Adipocyte (in vitro differentiated cells): ENCODE data around the gene KATNAL2.

Experiments
- DNase-seq: peaks from one replicate; pipeline ENCODE4 v3.0.0-alpha.2; 2015; ENCODE audit warnings: low read depth
- H3K27me3 ChIP-seq: replicated peaks from 2 replicates; pipeline ENCODE4 v1.7.0; 2013; ENCODE audit warnings: mild to moderate bottlenecking, low read length, moderate library complexity; ENCODE audit not compliant: control insufficient read depth, insufficient read depth
- H3K36me3 ChIP-seq: 2 replicates; pipeline ENCODE4 v1.7.0; 2013; ENCODE audit warnings: low read length, mild to moderate bottlenecking, moderate library complexity; ENCODE audit not compliant: control insufficient read depth, insufficient read depth, severe bottlenecking
- H3K4me1 ChIP-seq: 2 replicates; pipeline ENCODE4 v1.7.0; 2013; ENCODE audit warnings: mild to moderate bottlenecking, low read length, moderate library complexity; ENCODE audit not compliant: control insufficient read depth, insufficient read depth
- H3K4me3 ChIP-seq: 2 replicates; pipeline ENCODE4 v1.7.0; 2013; ENCODE audit warnings: mild to moderate bottlenecking, low read length, moderate library complexity
- H3K9ac ChIP-seq: 2 replicates; pipeline ENCODE4 v1.7.0; 2013; ENCODE audit warnings: mild to moderate bottlenecking, low read length, moderate library complexity
- H3K9me3 ChIP-seq: 2 replicates; pipeline ENCODE4 v1.7.0; 2013; ENCODE audit warnings: mild to moderate bottlenecking, low read length, moderate library complexity; ENCODE audit not compliant: control insufficient read depth

The KATNAL2 gene

GRCh38 chr18:47081578-47081977 is 164.2 kb downstream of the KATNAL2 start:
- H3K4me1 ChIP-seq, result no peaks in the 10 kb centered on the region
- H3K4me3 ChIP-seq, result no peak overlapping the region
- no peak overlapping the region for H3K9ac ChIP-seq
- H3K27me3 ChIP-seq, result no peaks in the 10 kb centered on the region
- peaks cover under 1% of the 10 kb centered on the region for H3K36me3 ChIP-seq
- no peaks in the 10 kb centered on the region for H3K9me3 ChIP-seq
- no peak for DNase-seq

- Histone ChIP-seq H3K9me3 (no peaks in the 10 kb centered on the region), H3K4me3 (no peak overlapping the region), H3K27me3 (no peaks in the 10 kb centered on the region), H3K9ac (no peak overlapping the region), H3K36me3 (peaks cover 10% of the 10 kb centered on the region), H3K4me1 (no peaks in the 10 kb centered on the region)
- no peak for DNase-seq
Measured at GRCh38 chr18:47087676-47088075, 170.3 kb downstream of the KATNAL2 start.

DNA sequence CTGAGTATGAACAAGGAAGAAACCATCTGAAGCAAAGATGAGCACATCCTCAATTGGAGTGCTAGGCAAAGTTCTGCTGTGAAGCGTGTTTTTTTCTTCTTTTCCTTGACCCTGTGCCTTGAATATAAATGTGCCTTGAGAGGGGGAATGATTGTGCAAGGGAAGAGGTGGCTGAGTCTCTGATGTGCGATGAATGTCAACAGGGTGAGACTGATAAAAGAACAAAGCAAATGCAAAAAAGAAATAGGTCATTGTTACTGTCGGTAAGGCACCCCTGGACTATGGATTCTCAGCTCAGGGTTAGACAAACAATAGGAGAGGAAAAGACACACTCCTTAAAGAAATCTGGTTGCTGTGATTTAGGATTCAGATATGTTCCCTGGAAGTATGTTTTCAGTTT is 178.4 kb downstream of the KATNAL2 start:
- Histone ChIP-seq H3K36me3 (peaks cover 4% of the 10 kb centered on the region), H3K4me3 (no peak overlapping the region), H3K9me3 (no peaks in the 10 kb centered on the region), H3K9ac (no peak overlapping the region), H3K4me1 (no peaks in the 10 kb centered on the region), H3K27me3 (no peaks in the 10 kb centered on the region)
- no peak for DNase-seq

DNA sequence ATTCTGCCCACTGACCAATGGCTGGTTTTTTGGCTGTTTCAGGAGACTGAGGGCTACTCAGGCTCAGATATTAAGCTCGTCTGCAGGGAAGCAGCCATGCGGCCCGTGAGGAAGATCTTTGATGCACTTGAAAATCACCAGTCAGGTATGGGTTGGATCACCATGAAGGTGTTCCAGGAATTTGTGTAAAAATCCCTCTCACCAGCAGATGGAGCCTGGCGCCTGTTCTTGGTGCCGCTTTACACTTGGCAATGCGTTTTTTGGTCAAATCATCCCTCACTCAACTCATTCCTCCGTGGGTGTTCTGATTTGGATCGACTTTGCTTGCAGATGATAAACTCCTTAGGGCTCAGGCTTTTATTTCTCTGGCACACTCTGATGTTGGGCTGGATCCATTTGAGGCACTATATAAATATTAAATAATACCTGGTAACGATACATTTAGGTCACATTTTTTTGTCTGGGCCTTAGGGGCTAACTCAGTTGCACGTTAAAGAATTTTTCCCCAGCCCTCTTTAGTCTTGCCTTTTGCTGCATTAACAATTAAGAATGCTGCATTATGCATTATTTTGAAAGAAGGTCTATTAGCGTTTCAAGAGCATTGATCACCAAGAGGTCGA is 182.9 kb downstream of the KATNAL2 start:
- Histone ChIP-seq H3K4me3 (no peak overlapping the region), H3K9ac (no peak overlapping the region), H3K4me1 (no peaks in the 10 kb centered on the region), H3K36me3 (peaks cover 21% of the 10 kb centered on the region), H3K27me3 (no peaks in the 10 kb centered on the region), H3K9me3 (no peaks in the 10 kb centered on the region)
- DNase-seq, result peak; percentile 77

- H3K36me3 ChIP-seq, result peaks cover 77% of the 10 kb centered on the region
- H3K4me1 ChIP-seq, result no peaks in the 10 kb centered on the region
- H3K27me3 ChIP-seq, result no peaks in the 10 kb centered on the region
- H3K9me3 ChIP-seq, result no peaks in the 10 kb centered on the region
- no peak overlapping the region for H3K9ac ChIP-seq
- DNase-seq, result no peak
- no peak overlapping the region for H3K4me3 ChIP-seq
Measured at GRCh38 chr18:47108373-47108772, 191.0 kb downstream of the KATNAL2 start.

- Histone ChIP-seq H3K36me3 (peaks cover 78% of the 10 kb centered on the region), H3K4me1 (no peaks in the 10 kb centered on the region), H3K27me3 (no peaks in the 10 kb centered on the region), H3K4me3 (no peak overlapping the region), H3K9ac (no peak overlapping the region), H3K9me3 (no peaks in the 10 kb centered on the region)
- DNase-seq, result no peak
Measured at GRCh38 chr18:47108998-47109405, 191.6 kb downstream of the KATNAL2 start.

DNA sequence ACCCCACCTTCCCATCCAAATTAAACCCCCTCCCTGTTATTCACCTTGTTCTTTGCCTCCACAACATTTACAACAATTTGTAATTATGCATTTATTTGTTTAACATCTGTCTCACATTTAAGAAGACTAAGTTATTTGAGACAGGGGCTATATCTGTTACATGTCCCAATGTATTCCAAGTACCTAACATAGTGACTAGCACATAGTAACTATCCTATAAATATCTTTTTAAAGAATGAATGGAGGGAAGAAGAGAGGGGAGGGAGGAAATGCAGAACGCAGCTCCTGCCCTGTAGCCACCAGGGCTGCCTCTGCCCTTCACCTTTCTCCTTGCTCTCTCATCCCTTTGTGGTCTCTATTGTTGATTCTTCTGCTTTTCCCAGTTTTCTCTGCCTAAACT is 192.3 kb downstream of the KATNAL2 start:
- H3K4me3 ChIP-seq, result no peak overlapping the region
- DNase-seq, result no peak
- no peaks in the 10 kb centered on the region for H3K4me1 ChIP-seq
- H3K9me3 ChIP-seq, result no peaks in the 10 kb centered on the region
- H3K9ac ChIP-seq, result no peak overlapping the region
- peaks cover 77% of the 10 kb centered on the region for H3K36me3 ChIP-seq
- H3K27me3 ChIP-seq, result no peaks in the 10 kb centered on the region

DNA sequence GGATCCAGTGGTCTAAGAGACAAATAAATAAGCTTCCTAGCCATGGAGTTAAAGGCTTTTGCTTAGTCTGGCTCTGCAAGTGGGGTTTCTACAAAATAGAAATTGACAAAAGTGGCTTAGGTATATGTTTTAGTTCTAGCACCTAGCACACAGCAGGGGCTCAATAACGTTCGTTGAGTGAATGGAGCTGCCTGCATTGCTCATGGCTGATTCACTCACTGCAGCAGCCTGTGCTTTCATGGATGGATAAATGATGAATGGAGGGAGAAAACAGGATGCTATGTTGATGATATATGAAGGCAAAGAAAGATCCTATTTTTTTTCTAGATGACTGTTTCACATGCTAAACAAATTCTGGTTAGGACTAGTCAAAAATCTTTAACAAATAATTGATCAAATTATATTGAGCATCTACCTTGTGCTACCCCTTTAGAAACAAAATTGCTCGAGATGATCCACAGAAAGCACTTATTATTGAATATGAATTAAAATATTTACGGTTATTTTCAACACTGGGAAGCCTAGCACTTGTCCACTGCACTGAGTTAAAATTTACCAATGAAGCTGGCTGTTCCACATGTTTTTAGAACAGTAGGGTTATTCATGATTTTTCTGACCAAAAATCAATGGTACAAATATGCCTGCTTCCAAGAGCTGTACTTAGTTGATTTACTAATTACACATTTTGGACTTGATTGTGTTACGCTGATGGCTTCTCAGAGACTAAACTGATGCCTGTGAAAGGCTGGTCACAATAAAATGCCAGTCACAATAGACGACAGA is 193.3 kb downstream of the KATNAL2 start:
- H3K9me3 ChIP-seq, result no peaks in the 10 kb centered on the region
- H3K9ac ChIP-seq, result no peak overlapping the region
- no peaks in the 10 kb centered on the region for H3K27me3 ChIP-seq
- H3K4me1 ChIP-seq, result no peaks in the 10 kb centered on the region
- DNase-seq, result no peak
- peaks cover 74% of the 10 kb centered on the region for H3K36me3 ChIP-seq
- H3K4me3 ChIP-seq, result no peak overlapping the region

DNA sequence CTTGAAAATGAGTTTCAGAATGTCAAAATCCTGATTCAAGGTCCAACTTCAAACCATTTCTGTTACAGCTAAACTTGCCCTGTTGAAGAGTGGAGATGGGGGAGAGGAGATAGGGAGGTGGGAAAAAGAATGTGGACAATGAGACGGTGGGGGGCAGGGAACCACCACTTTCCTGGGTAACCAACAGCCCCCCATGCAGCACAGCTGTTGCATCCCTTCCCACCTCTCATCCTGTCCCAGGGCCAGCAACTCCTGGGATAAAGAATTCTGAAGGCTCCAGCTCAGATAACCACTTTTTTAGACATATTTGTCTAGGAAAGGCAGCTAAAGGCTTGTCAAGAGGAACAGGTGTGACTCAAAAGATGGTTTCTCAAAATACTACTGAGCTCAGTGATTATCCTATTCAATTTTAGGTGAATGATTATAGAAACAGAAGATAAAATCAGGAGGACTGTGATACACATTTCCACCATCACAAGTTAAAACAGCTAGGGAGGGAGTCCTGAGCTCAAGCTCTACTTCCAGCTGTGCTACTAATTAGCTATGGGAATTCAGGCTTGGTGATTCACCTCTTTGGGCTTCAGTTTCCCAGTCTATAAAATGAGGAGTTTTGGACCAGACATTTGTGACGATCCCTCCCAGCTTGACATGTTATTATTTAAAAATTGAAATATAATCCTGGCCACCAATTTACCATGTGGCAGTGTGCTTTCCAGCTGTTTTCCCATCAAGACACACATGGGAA is 196.6 kb downstream of the KATNAL2 start:
- Histone ChIP-seq H3K27me3 (no peaks in the 10 kb centered on the region), H3K4me1 (no peaks in the 10 kb centered on the region), H3K9ac (no peak overlapping the region), H3K36me3 (peaks cover 54% of the 10 kb centered on the region), H3K9me3 (no peaks in the 10 kb centered on the region), H3K4me3 (no peak overlapping the region)
- DNase-seq, result peak; percentile 30

DNA sequence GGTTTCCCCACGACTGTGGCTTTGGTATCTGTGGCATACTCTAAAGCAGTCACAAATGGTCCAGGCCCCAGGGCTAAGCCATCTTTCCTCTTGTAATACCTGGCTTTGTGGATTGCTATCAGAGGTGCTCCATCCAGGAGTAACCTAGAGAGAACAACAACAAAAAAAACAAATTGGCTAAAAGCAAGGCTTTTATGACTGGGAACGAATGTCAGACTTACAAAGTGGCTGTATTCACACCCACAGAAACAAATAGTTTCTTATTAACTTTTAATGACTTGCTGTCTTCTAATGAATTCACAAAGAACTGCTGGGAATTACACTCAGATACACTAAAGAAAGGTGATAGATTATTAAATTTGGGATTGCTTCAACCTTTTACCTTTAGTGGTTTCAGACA is 197.8 kb downstream of the KATNAL2 start:
- H3K9ac ChIP-seq, result no peak overlapping the region
- H3K4me1 ChIP-seq, result peaks cover 6% of the 10 kb centered on the region
- DNase-seq, result no peak
- peaks cover 54% of the 10 kb centered on the region for H3K36me3 ChIP-seq
- H3K27me3 ChIP-seq, result no peaks in the 10 kb centered on the region
- H3K9me3 ChIP-seq, result no peaks in the 10 kb centered on the region
- no peak overlapping the region for H3K4me3 ChIP-seq

DNA sequence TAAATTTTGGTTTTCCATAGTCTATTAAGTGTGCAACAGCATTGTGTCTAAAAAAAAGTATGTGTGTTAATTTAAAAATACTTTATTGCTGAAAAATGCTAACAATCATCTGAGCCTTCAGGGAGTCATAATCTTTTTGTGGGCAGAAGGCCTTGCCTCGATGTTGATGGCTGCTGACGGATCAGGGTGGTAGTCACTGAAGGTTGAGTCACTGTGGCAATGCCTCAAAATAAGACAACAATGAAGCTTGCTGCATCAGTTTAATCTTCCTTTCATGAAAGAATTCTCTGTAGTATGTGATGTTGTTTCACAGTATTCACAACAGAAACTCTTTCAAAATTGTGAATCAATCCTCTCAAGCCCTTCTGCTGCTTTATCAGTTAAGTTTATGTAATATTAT is 201.6 kb downstream of the KATNAL2 start:
- peak; percentile 10 for DNase-seq
- Histone ChIP-seq H3K4me3 (no peak overlapping the region), H3K27me3 (no peaks in the 10 kb centered on the region), H3K36me3 (peaks cover 17% of the 10 kb centered on the region), H3K9ac (no peak overlapping the region), H3K9me3 (no peaks in the 10 kb centered on the region), H3K4me1 (peaks cover 6% of the 10 kb centered on the region)
